Measurements from ENCODE around the gene GSK3B. TPM values are rescaled to one million over a fixed set of nuclear protein-coding genes. Genes with fewer than 3 reads are reported as not detected.

Gene GSK3B
- total RNA-seq, 2 donors from 2014 or later, result 26.3 to 44.2 TPM

DNA sequence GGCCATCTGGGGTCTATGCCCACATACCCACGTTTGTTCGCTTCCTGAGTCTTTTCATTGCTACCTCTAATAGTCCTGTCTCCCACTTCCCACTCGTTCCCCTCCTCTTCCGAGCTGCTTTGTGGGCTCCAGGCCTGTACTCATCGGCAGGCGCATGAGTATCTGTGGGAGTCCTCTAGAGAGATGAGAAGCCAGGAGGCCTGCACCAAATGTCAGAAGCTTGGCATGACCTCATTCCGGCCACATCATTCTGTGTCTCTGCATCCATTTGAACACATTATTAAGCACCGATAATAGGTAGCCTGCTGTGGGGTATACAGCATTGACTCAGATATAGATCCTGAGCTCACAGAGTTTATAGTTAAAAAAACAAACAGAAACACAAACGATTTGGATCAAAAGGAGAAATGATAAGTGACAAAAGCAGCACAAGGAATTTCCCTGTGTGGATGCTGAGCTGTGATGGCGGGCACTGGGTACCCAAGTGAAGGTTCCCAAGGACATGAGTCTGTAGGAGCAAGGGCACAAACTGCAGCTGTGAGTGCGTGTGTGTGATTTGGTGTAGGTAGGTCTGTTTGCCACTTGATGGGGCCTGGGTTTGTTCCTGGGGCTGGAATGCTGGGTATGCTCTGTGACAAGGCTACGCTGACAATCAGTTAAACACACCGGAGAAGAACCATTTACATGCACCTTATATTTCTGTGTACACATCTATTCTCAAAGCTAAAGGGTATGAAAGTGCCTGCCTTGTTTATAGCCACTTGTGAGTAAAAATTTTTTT lies 276.5 kb downstream of the GSK3B start:
- Mint-ChIP-seq H3K9me3 (no peaks in the 10 kb centered on the region), H3K27ac (no peak overlapping the region), H3K36me3 (no peaks in the 10 kb centered on the region)
- DNase-seq (ENCODE audit: low spot score in 2 of 2), result no peak
- ATAC-seq, result no peak

DNA sequence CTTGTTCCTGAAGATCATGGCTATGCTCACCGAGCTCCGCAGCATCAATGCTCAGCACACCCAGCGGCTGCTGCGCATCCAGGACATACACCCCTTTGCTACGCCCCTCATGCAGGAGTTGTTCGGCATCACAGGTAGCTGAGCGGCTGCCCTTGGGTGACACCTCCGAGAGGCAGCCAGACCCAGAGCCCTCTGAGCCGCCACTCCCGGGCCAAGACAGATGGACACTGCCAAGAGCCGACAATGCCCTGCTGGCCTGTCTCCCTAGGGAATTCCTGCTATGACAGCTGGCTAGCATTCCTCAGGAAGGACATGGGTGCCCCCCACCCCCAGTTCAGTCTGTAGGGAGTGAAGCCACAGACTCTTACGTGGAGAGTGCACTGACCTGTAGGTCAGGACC lies 277.2 kb downstream of the GSK3B start:
- H3K36me3 Mint-ChIP-seq, result no peaks in the 10 kb centered on the region
- no peak for DNase-seq (ENCODE audit: low spot score in 2 of 2)
- H3K9me3 Mint-ChIP-seq, result no peaks in the 10 kb centered on the region
- no peak for ATAC-seq
- H3K27ac Mint-ChIP-seq, result no peak overlapping the region

DNA sequence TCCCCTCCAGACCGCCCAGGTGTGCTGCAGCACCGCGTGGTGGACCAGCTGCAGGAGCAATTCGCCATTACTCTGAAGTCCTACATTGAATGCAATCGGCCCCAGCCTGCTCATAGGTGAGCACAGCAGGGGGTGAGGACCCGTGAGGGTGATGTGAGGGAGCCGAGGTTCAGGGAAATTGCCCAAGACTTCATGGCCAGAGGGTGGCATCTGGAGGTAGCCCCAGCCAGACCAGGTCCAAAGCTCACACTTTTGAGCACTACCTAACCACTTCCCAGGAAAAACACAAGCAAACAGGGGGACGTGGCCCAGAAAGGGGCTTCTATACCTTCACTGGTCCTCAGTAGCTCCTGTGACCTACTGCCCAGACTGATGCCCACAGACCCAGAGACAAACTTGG lies 278.5 kb downstream of the GSK3B start:
- Mint-ChIP-seq H3K27ac (no peak overlapping the region), H3K9me3 (no peaks in the 10 kb centered on the region), H3K36me3 (no peaks in the 10 kb centered on the region)
- ATAC-seq (no peak), DNase-seq (ENCODE audit: low spot score in 2 of 2) (no peak)

DNA sequence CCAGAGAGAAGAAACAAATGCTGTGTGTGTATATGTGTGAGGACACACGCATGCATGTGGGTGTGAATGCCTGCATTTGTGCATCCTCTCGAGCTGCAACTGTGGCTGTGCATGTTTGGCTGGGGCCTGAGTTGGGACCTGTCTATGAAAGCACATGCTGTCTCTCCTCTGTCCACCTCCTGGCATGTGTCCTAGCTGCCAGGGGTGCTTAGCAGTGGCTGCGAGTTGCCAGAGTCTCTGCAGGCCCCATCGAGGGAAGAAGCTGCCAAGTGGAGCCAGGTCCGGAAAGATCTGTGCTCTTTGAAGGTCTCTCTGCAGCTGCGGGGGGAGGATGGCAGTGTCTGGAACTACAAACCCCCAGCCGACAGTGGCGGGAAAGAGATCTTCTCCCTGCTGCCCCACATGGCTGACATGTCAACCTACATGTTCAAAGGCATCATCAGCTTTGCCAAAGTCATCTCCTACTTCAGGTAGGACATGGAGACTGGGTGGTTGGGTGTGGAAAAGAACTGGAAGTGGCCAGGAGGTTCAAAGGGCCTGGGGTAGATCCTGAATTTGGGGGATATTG lies 281.7 kb downstream of the GSK3B start:
- DNase-seq (ENCODE audit: low spot score in 2 of 2), result no peak
- no peak for ATAC-seq
- H3K9me3 Mint-ChIP-seq, result no peaks in the 10 kb centered on the region
- no peaks in the 10 kb centered on the region for H3K36me3 Mint-ChIP-seq
- no peak overlapping the region for H3K27ac Mint-ChIP-seq

DNA sequence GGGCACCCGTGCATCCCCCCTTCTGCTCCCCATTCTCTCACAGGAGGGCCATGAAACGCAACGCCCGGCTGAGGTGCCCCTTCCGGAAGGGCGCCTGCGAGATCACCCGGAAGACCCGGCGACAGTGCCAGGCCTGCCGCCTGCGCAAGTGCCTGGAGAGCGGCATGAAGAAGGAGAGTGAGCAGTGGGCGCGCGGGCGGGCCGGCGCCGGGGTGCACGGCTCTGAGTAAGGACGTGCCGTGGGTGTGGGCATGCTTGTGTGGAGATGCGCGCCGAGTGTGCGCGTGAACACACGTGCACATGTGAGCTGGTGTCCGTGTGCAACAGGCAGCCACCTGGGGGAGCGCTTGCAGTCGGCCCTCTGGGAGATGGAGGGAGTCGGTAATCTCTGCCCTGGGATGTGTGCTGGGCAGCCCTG lies 284.2 kb downstream of the GSK3B start:
- Mint-ChIP-seq H3K36me3 (no peaks in the 10 kb centered on the region), H3K27ac (peak overlapping the region; percentile 9 to 59), H3K9me3 (no peaks in the 10 kb centered on the region)
- ATAC-seq (peak; percentile 88 to 89), DNase-seq (ENCODE audit: low spot score in 2 of 2) (peak in 1 of 2 donors; percentile 59)

DNA sequence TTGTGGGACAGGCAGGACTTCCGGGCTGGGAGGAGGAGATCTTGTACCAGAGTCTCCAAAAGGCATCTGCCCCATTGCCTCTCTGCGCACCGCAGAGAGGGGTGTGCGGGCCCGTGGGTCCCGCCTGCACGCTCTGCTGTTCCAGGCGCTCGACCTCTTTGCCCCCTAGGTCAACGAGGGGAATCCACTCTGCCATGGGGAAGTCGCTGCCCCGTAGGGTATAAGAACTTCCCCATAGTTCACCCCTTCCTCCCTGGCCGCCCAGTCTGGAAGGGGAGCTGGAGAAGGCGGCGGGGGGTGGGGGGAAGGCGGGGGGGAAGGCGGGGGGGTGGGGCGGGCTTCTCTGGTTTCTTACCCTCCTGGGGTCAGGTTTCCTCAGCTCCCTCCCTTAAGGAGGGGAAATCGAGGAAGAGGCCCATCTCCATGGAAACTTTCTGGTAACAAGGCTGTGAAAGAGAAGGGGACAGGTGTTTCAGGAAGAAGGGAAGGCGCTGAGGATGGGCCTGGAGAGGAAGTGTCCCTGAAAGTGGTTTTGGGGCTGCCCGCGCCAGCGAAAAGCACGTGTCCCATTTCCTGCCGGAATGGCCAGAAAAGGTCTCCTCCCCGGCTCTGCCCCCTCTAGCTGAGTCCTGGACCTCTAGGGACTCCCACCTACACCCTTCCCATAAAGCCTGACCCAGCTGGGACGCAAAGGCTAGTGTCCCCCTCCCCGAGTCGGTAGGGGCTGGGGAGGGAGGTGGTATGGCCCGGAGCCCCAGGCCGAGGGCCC lies 284.8 kb downstream of the GSK3B start:
- ATAC-seq (peak in 1 of 2 donors; percentile 43), DNase-seq (ENCODE audit: low spot score in 2 of 2) (no peak)
- Mint-ChIP-seq H3K9me3 (no peaks in the 10 kb centered on the region), H3K36me3 (no peaks in the 10 kb centered on the region), H3K27ac (peak overlapping the region in 1 of 2 donors; percentile 59)

DNA sequence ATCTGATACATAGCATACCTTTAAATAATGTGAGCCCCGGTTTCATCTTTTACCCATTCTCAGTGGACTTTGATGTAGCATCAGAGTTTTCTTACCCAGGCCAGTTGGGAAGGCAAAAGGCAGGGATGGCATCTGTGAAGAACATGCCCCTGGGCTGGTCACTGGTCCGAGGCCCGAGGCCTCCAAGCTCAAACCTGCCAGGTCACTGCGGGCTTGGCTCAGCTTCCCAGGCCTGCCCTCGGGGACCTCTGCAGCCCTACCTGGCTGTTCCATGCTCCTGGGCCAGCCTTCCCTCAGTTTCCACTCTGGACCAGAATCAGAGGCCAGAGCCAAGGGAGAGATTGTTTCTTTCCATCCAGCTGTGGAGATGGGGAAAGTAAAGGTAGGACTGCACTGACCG lies 285.4 kb downstream of the GSK3B start:
- H3K36me3 Mint-ChIP-seq, result no peaks in the 10 kb centered on the region
- no peaks in the 10 kb centered on the region for H3K9me3 Mint-ChIP-seq
- no peak for DNase-seq (ENCODE audit: low spot score in 2 of 2)
- no peak overlapping the region for H3K27ac Mint-ChIP-seq
- no peak for ATAC-seq

DNA sequence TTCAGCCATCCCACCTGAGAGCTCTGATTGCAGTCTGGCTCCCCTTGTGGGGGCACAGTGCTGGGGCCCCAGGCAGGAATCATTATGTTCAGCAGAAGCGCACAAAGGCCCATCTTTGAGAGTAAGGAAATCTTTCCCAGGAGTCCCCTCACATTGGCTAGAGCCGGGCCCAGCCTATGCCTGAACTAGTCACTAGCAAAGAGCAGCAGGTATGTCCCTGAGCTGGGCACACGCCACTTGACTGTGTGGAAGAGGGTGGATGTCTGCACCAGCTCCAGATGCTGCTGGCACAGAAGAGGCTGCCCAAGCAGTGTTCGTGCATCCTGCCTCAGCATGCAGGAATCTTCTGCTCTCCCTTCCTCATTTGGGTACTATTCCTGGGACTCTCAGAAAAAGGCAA lies 286.0 kb downstream of the GSK3B start:
- H3K9me3 Mint-ChIP-seq, result no peaks in the 10 kb centered on the region
- no peaks in the 10 kb centered on the region for H3K36me3 Mint-ChIP-seq
- no peak for DNase-seq (ENCODE audit: low spot score in 2 of 2)
- no peak overlapping the region for H3K27ac Mint-ChIP-seq
- no peak for ATAC-seq

DNA sequence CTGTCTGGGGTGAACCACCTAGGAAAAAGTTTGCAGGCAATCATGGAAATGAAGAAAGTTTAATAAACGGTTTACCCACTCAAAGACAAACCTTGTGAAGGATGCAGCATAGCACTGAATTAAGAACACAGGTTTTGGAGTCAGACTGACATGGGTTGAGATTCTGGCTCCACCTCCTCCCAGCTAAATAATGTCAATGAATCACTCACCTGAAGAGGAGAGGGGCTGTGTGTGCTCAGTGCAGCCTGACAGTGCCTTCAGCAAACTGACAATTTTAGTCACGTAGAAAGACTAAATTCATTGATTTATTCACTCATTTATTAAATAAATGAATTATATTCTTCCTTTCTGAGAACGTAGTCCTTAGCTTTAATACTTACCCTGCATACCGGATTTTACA lies 293.4 kb downstream of the GSK3B start:
- Mint-ChIP-seq H3K9me3 (no peaks in the 10 kb centered on the region), H3K36me3 (no peaks in the 10 kb centered on the region), H3K27ac (no peak overlapping the region)
- ATAC-seq, result no peak
- DNase-seq (ENCODE audit: low spot score in 2 of 2), result no peak

DNA sequence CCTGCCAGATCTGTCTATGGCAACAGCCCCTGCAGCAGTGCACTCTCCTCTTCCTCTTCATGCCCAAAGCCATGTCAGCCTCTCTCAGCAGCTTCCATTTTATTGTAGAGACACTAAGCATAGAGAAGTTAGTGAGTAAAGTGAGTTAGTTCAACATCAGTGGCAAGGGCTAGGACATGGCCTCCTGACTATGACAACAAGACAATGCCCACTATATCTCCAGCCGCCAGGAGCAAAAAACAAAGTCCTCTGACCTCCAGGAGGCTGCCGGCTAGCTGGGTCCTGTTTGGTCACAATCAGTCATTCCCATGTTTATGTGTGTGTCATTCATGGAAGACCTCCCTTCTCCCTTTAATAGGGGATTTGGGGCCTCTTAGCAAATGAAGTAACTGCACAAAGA lies 297.5 kb downstream of the GSK3B start:
- no peaks in the 10 kb centered on the region for H3K36me3 Mint-ChIP-seq
- no peak for ATAC-seq

DNA sequence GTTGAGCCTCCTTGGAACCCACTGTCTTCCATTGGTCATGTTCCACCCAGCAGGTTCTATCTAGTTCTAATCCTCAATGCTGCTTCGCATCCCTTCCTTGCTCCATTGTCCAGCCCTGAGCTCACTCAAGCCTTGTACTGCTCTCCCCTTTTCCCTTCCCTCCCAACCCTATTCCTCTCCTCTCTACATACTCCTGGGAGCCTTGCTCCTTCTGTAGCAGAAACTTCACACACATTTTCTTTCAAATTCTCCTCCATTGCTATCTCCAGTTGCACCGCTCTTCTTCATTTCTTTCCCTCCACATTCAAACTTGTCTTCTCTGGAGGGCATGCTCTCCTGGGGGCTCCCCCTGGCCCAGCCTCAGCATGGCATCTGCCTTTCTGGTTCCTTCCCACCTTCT lies 297.9 kb downstream of the GSK3B start:
- no peaks in the 10 kb centered on the region for H3K9me3 Mint-ChIP-seq
- H3K27ac Mint-ChIP-seq, result peak overlapping the region in 1 of 2 donors; percentile 36
- ATAC-seq (no peak), DNase-seq (ENCODE audit: low spot score in 2 of 2) (no peak)
- no peaks in the 10 kb centered on the region for H3K36me3 Mint-ChIP-seq

More for the DNA sequence above, 297.5 kb downstream of the GSK3B start:
- DNase-seq (ENCODE audit: low spot score in 2 of 2), result no peak
- Mint-ChIP-seq H3K9me3 (no peaks in the 10 kb centered on the region), H3K27ac (peak overlapping the region in 1 of 2 donors; percentile 36)

DNA sequence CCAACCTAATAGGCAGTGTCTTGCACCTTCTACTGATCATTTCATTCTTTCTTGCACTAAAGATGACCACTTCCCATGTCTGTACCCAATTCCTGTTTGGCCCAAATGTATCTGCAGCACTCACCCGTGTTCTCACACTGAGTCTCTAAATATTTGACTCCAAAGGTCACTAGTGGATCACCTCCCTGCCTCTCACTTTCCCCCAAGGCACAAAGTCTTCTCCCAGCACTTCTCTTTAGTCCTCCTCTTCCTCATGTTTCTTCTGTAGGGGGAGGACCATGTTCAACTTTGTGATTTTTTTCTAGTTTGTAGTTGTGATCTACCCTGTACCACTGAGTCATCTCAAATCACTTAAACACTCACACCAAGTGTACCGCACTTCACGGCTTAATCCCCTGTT lies 298.4 kb downstream of the GSK3B start:
- H3K27ac Mint-ChIP-seq, result no peak overlapping the region

DNA sequence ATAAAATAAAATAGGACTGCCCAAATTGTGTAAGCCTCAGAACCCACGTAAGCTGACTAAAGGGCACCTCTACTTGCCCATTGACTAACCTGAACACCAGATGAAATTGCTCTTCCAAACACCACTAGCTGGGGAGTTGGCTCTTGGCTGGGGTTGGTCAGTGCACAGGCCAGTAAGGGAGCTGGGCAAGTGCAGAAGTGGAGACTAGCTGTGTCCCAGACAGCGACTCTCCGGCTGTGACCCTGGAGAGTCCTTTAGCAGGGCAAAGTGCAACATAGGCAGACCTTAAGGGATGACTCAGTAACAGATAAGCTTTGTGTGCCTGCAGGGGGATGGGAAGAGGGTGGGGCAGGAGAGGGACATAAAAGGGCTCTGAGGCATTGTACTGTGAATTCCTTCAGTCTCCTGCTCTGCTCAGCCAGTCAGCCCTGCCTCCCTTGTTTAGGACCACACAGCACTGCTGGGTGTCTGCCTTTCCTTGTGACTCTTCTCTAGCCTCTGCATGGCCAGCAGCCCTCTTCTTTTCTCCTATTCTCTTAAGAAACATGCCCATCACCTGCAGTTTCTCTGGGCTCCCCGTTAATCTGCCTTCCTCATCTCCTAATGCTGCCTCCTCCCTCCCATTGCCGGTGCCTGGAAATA lies 299.2 kb downstream of the GSK3B start:
- ATAC-seq, result no peak
- H3K9me3 Mint-ChIP-seq, result peaks cover 0 to under 1% of the 10 kb centered on the region in 2 donors
- DNase-seq (ENCODE audit: low spot score in 2 of 2), result no peak
- no peak overlapping the region for H3K27ac Mint-ChIP-seq
- H3K36me3 Mint-ChIP-seq, result no peaks in the 10 kb centered on the region

More for the DNA sequence above, 298.4 kb downstream of the GSK3B start:
- DNase-seq (ENCODE audit: low spot score in 2 of 2), result no peak
- ATAC-seq, result no peak
- Mint-ChIP-seq H3K9me3 (no peaks in the 10 kb centered on the region), H3K36me3 (no peaks in the 10 kb centered on the region)

DNA sequence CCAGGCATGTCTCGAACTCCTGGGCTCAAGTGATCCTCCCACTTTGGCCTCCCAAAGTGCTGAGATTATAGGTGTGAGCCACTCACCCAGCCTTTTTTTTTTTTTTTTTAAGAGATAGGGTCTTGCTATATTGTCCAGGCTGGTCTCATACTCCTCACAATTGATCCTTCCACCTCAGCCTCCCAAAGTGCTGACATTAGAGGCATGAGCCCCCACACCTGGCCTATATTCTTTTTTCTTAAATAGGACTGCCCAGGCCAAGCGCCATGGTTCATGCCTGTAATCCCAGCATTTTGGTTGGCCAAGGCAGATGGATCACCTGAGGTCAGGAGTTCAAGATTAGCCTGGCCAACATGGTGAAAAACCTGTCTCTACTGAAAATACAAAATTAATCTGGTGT lies 299.8 kb downstream of the GSK3B start:
- no peak for DNase-seq (ENCODE audit: low spot score in 2 of 2)
- peaks cover 0 to 3% of the 10 kb centered on the region in 2 donors for H3K9me3 Mint-ChIP-seq

DNA sequence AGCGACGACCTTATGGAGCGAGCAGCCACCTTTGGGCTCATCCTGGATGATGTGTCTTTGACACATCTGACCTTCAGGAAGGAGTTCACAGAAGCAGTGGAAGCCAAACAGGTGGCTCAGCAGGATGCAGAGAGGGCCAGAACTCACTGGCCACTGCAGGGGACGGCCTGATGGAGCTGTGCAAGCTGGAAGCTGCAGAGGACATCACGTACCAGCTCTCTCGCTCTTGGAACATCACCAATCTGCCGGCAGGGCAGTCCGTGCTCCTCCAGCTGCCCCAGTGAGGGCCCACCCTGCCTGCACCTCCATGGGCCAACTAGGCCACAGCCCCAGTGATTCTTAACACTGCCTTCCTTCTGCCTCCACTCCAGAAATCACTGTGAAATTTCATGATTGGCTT lies 302.0 kb downstream of the GSK3B start:
- no peak for DNase-seq (ENCODE audit: low spot score in 2 of 2)
- H3K9me3 Mint-ChIP-seq, result peaks cover 3 to 7% of the 10 kb centered on the region in 2 donors
- no peaks in the 10 kb centered on the region for H3K36me3 Mint-ChIP-seq
- H3K27ac Mint-ChIP-seq, result no peak overlapping the region
- no peak for ATAC-seq

More for the DNA sequence above, 299.8 kb downstream of the GSK3B start:
- ATAC-seq, result no peak
- Mint-ChIP-seq H3K36me3 (no peaks in the 10 kb centered on the region), H3K27ac (no peak overlapping the region)

DNA sequence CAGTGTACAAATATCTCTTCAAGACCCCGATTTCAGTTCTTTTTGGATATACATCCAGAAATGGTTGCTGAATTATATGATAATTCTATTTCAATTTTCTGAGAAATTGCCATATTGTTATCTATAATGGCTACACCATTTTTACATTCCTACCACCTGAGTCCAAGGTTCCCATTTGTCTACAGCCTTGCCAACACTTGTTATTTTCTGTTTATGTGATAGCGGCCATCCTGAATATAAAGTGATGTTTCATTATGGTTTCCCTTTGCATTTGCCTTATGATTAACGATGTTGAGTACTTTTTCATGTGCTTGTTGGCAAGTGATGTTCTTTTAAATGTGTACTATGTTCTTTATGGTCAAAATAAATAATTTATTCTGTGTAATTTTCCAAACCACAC lies 303.9 kb downstream of the GSK3B start:
- Mint-ChIP-seq H3K9me3 (peaks cover 3 to 7% of the 10 kb centered on the region in 2 donors), H3K27ac (no peak overlapping the region), H3K36me3 (no peaks in the 10 kb centered on the region)
- no peak for ATAC-seq
- no peak for DNase-seq (ENCODE audit: low spot score in 2 of 2)

DNA sequence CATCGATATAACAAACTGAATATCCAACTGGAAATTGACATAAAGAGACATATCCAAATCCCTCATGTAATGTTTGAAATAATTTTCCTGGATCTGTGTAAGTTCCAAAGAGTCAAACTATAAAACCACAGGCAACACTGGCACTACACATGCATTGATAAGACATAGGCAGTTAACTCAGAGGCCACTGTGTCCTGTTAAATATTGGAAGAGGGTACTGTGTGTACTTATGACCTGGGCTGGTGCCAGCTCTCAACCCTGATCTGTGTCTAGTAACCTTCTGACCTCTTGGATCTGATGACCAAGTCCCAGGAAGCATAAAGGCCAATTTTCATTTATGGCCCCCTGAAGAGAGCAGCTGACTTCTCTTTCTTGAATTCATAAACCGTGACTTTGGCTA lies 307.8 kb downstream of the GSK3B start:
- Mint-ChIP-seq H3K27ac (no peak overlapping the region), H3K36me3 (no peaks in the 10 kb centered on the region), H3K9me3 (peaks cover 3 to 7% of the 10 kb centered on the region in 2 donors)
- DNase-seq (ENCODE audit: low spot score in 2 of 2) (no peak), ATAC-seq (no peak)

All from activated naive CD4-positive, alpha-beta T cell treated with anti-CD3 and anti-CD28 coated beads, Interleukin-2, amount 50 U/mL, for 72 hours (primary cell).